EL (cell line): ENCODE data around the gene ADGRV1.
A peak's percentile ranks its signal among the peaks of the same experiment; 100 is the strongest.
"Not testable (repeated sequence)": the region's sequence is repeated elsewhere in the genome, so short reads cannot be mapped to it uniquely, and the experiment has no call there.

Source experiments
- DNase-seq: peaks from one replicate; pipeline ENCODE4 v3.0.0-alpha.2; 2016

ADGRV1 gene

DNA sequence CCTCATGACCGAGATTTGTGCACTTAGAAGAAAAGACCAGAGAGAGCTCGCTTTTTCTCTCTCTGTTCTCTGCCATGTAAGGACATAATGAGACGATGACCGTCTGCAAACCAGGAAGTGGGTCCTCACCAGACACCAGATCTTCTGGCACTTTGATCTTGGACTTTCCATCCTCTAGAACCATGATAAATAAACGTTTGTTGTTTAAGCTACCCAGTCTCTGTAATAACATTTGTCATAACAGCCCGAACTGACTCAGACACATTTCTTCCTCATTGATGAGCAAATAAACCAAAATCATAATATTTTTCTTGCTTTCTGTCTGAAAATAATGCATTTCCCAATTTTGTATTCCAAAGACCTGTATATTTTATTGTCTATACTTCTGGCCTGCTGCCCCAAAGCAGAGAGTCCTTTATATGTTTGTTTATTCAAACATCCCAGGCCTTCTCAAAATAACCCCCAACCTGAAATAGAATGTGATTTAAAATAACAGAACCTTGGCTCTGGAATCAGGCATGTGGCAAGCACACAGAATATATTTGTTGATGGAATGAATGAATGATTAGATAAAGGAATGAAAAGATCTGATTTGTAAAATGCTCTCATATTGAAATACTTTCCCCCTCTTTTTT is 396.5 kb downstream of the ADGRV1 start:
- no peak for DNase-seq

DNA sequence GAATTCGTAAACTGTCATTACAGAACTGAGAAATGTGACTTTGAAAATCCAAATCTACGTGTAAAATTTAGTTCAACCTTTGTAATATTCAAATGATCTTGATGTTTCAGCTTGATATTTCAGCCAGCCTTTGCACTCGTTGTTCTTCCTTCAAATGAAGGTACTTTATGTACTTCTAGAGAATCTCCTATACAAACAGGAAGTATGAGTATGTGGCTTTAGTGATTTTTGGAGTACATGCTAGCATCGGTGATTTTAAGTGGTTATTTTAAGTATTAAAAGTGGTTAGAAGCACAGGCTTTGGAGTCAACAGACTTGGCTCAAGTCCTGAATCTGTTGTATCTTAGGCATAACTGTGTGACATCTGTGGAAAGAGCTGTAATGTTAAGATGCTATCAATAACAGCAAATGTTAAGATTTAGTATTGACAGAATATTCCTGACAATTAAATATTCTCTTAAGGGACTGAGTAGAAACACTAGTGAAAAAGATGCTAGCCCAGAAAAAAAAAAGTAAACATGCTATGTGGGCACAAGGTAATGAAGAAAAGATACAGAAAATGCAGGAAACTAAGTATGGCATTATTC is 398.0 kb downstream of the ADGRV1 start:
- no peak for DNase-seq

- no peak for DNase-seq
Observed at GRCh38 chr5:90957906-90958305, 399.3 kb downstream of the ADGRV1 start.

GRCh38 chr5:90959262-90959661 is 400.7 kb downstream of the ADGRV1 start:
- DNase-seq = no peak

- no peak for DNase-seq
Observed at GRCh38 chr5:90962481-90962880, 403.9 kb downstream of the ADGRV1 start.

DNA sequence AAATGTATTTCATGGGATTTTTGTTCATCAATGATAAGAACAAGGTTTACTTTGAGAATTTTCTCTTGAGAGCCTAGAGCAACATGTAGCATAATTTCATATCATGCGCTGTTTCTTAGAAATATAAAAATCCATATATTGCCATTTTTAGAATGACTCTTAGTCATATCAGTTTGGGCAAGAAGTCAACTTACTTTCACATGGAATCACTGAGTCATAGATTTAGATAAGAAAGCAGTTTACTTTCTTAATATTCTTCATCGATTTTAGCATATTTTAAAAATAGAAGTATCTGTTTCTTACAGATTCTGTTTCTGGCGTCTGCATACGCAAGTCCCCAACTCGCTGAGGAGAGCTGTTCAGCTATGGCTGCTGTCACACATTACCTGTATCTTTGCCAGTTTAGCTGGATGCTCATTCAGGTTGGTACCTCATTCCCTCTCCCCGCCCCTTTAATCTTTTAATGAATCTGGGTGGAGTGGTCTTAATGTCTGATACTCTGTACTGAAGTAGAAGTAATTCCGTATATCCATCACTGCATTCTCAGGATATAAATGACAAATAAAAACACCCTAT is 406.6 kb downstream of the ADGRV1 start:
- no peak for DNase-seq

GRCh38 chr5:90967443-90967842 is 408.8 kb downstream of the ADGRV1 start:
- DNase-seq = no peak

GRCh38 chr5:90967851-90968250 is 409.3 kb downstream of the ADGRV1 start:
- DNase-seq = no peak

DNA sequence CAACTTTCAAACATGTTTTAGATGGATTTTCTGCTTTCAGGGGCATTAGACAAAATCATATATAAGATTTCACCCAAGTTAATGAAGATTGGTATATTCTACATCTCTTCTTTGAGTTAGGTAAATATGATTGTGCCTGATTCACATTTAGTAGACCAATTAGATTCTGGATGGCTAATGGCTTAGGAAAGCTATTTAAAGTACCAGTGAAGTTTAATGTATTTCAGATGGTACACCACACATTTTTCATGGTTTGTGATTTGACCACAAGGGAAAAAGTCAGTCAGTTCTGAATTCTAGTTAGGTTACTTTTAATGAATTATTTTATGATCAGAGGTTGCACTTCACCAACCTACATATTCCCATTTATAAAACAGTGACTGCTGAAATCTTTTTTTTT is 409.7 kb downstream of the ADGRV1 start:
- no peak for DNase-seq

- DNase-seq = not testable (repeated sequence)
Observed at GRCh38 chr5:90969945-90970344, 411.3 kb downstream of the ADGRV1 start.

DNA sequence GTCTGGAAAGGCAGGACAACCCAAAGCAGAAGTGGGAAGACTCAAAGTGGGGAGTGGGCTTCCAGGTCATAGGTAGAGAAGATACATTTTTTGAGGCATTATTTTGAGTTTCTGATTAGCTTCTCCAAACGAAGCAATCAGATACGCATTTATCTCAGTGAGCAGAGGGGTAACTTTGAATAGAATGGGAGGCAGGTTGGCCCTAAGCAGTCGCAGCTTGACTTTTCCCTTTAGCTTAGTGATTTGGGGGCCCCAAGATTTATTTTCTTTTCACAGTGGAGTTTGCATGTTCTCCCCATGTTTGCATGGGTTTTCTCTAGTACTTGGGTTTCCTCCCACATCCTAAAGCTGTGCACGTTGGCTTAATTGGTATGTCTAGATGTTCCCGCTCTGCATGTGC is 422.6 kb downstream of the ADGRV1 start:
- DNase-seq = no peak

DNA sequence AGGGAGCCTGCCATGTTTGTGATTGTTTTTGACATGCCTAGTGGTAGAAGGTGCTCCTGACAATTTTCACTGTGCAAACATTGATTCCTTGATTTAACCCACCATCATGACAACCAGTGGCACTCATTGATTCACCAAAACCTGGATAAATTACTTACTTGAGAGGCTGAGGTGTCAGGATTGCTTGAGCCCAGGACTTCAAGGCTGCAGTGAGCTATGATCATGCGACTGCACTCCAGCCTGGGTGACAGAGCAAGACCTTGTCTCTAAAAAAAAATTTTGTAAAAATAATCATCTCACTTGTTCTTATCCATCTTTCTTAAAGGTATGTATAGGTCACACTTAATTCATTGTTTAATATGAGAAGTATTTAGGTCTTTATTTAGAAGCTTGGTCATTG is 423.2 kb downstream of the ADGRV1 start:
- no peak for DNase-seq

- DNase-seq = no peak
Observed at GRCh38 chr5:90982576-90982975, 424.0 kb downstream of the ADGRV1 start.

- peak; percentile 35 for DNase-seq
Observed at GRCh38 chr5:90983148-90983547, 424.6 kb downstream of the ADGRV1 start.

GRCh38 chr5:90983711-90984124 is 425.1 kb downstream of the ADGRV1 start:
- no peak for DNase-seq

- no peak for DNase-seq
Observed at GRCh38 chr5:90985341-90985740, 426.7 kb downstream of the ADGRV1 start.

DNA sequence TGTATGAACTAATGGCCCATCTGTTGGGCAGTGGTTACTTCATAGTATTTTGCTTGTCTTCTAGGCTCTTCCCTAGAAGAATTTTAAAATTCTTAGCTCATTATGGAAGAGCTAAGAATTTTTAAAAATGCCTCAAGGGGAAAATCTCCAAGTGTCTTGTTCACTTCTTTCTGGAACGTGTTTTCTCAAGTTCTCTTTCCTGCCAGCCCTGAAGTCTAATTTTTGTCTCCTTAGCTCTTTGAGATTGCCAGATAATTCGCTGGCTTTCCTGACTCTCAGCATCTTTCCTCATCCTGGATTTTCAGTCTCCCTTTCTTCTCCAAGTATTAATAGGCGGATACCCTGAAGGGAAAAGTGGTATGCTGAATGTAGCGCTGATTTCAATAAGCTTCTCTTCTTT is 429.1 kb downstream of the ADGRV1 start:
- no peak for DNase-seq

- DNase-seq = no peak
Observed at GRCh38 chr5:90991201-90991600, 432.6 kb downstream of the ADGRV1 start.

DNA sequence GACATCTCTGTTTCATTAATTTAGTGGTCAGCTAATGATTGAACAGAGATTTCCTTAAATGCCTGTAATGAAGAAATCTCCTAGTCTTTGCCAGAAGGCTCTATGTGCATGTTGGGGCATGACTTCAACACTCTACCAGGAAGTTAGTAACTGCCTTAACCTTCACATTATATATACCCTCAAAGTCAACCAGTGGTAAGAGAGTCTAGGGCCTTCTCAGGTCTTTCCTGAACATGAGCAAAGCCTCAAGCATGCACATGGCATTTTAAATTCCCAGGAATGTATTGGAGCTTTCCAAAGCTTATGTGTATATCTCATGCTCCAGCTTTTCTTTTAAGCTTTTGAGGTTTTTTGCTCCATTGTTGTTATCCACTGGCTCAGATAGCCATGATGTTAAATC is 436.2 kb downstream of the ADGRV1 start:
- DNase-seq = no peak

GRCh38 chr5:90996089-90996488 is 437.5 kb downstream of the ADGRV1 start:
- no peak for DNase-seq

DNA sequence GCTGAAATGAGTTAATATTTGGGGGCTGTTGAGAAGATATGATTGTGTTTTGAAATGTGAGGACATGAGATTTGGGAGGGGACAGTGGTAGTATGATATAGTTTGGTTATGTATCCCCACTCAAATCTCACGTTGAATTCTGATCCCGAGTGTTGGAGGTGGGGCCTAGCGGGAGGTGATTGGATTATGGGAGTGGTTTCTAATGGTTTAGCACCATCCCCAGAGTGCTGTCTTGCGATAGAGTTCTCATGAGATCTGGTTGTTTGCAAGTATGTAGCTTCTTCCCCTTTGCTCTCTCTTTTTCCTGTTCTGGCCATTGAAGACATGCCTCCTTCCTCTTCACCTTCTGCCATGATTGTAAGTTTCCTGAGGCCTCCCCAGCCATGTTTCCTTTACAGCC is 438.5 kb downstream of the ADGRV1 start:
- DNase-seq = no peak

GRCh38 chr5:91000743-91001142 is 442.1 kb downstream of the ADGRV1 start:
- no peak for DNase-seq

- no peak for DNase-seq
Observed at GRCh38 chr5:91006713-91007112, 448.1 kb downstream of the ADGRV1 start.

GRCh38 chr5:91007251-91007650 is 448.7 kb downstream of the ADGRV1 start:
- DNase-seq = no peak
